CD8-positive, alpha-beta memory T cell (primary cell): ENCODE measurements around the gene TAF1B. TPM values are rescaled to one million over a fixed set of nuclear protein-coding genes. Genes with fewer than 3 reads are reported as not detected.

Source experiments
- CTCF ChIA-PET: fragments of 350-600 bp; sonication (Branson Sonifier 250); formaldehyde crosslinking; loops from one replicate; lab custom pipeline; 2021; ENCODE audit warnings: antibody characterized with exemption; lab: Charles Lee
- POLR2A ChIA-PET: fragments of 350-600 bp; sonication (Branson Sonifier 250); formaldehyde crosslinking; loops from one replicate; lab custom pipeline; 2021; ENCODE audit warnings: antibody characterized with exemption; lab: Charles Lee
- DNase-seq, 5 donors: peaks; one replicate each; pipeline versions ENCODE4 v3.0.0 to v3.0.0-alpha.2; 2020 to 2022; ENCODE audit warnings: mixed read lengths in 1 of 5
- H3K27ac ChIP-seq: one replicate; pipeline ENCODE4 v1.7.0; 2013; ENCODE audit warnings: low read depth, mild to moderate bottlenecking, low read length, moderate library complexity
- H3K27me3 ChIP-seq: 2 replicates; pipeline ENCODE4 v1.7.0; 2013; ENCODE audit warnings: low read length, mild to moderate bottlenecking; ENCODE audit not compliant: insufficient read depth, poor library complexity, severe bottlenecking
- H3K36me3 ChIP-seq: 2 replicates; pipeline ENCODE4 v1.7.0; 2013; ENCODE audit warnings: mild to moderate bottlenecking, low read length, moderate library complexity; ENCODE audit not compliant: insufficient read depth
- H3K4me1 ChIP-seq: 2 replicates; pipeline ENCODE4 v1.7.0; 2013; ENCODE audit warnings: mild to moderate bottlenecking, low read length, moderate library complexity; ENCODE audit not compliant: insufficient read depth
- H3K4me3 ChIP-seq: 2 replicates; pipeline ENCODE4 v1.7.0; 2013; ENCODE audit warnings: mild to moderate bottlenecking, low read length
- H3K9me3 ChIP-seq: 2 replicates; pipeline ENCODE4 v1.7.0; 2013; ENCODE audit warnings: mild to moderate bottlenecking, low read length
- H3K27ac Mint-ChIP-seq, 8 donors: one replicate each; pipeline ENCODE4 v1.8.0; 2020 to 2021; ENCODE audit warnings: mixed read lengths in 8 of 8, mild to moderate bottlenecking in 6 of 8, inconsistent platforms in 3 of 8, moderate library complexity in 3 of 8
- H3K27me3 Mint-ChIP-seq, 2 donors: one replicate each; pipeline ENCODE4 v1.8.0; 2020 to 2021; ENCODE audit warnings: mixed read lengths in 2 of 2, mild to moderate bottlenecking in 1 of 2, moderate library complexity in 1 of 2
- H3K36me3 Mint-ChIP-seq, 3 donors: one replicate each; pipeline ENCODE4 v1.8.0; 2020 to 2021; ENCODE audit warnings: mixed read lengths in 3 of 3, inconsistent platforms in 1 of 3, mild to moderate bottlenecking in 1 of 3
- H3K4me1 Mint-ChIP-seq, 3 donors: one replicate each; pipeline ENCODE4 v1.8.0; 2020 to 2021; ENCODE audit warnings: mixed read lengths in 3 of 3, inconsistent platforms in 1 of 3, mild to moderate bottlenecking in 1 of 3
- H3K4me3 Mint-ChIP-seq, 7 donors: one replicate each; pipeline ENCODE4 v1.8.0; 2020 to 2021; ENCODE audit warnings: mixed read lengths in 7 of 7, mild to moderate bottlenecking in 6 of 7, moderate library complexity in 4 of 7, inconsistent platforms in 2 of 7
- H3K9me3 Mint-ChIP-seq, 5 donors: one replicate each; pipeline ENCODE4 v1.8.0; 2020 to 2022; ENCODE audit warnings: mixed read lengths in 5 of 5, mild to moderate bottlenecking in 3 of 5, moderate library complexity in 2 of 5, inconsistent platforms in 1 of 5
- polyA plus RNA-seq: library from polyadenylated mRNA; unstranded; fragments of 300-500 nt; fragmentation: Illumina TruSeq; gene quantifications from one replicate; pipeline ENCODE4 v1.2.3, GENCODE V29; 2021
- total RNA-seq, 2 experiments: library from RNA; stranded (reverse); gene quantifications; one replicate each; pipeline ENCODE4 v1.2.3, GENCODE V29; 2021

The TAF1B gene
- total and polyA plus RNA-seq, 3 experiments from 2014 or later = 19.1 to 24.3 (median 20.6) TPM

- Histone ChIP-seq H3K27me3 (no peaks in the 10 kb centered on the region), H3K9me3 (no peaks in the 10 kb centered on the region), H3K4me1 (peaks cover 6% of the 10 kb centered on the region), H3K36me3 (no peaks in the 10 kb centered on the region), H3K27ac (no peak overlapping the region), H3K4me3 (no peak overlapping the region)
- Mint-ChIP-seq H3K4me3 (no peak overlapping the region), H3K36me3 (no peaks in the 10 kb centered on the region), H3K4me1 (peaks cover 5 to 15% (median 14%) of the 10 kb centered on the region in 3 donors), H3K9me3 (no peaks in the 10 kb centered on the region), H3K27me3 (peaks cover 0 to 4% of the 10 kb centered on the region in 2 donors), H3K27ac (no peak overlapping the region)
- no peak for DNase-seq
- ChIA-PET POLR2A (no interaction called here), CTCF (interaction anchor here (1.0 to 1.6 kb wide), 3 partner anchors 8 to 16 kb away, joined by 5 read pairs; no protein-coding TSS in a partner anchor)
Observed at GRCh38 chr2:9968553-9969497, 125.6 kb downstream of the TAF1B start.

- Histone ChIP-seq H3K4me3 (no peak overlapping the region), H3K36me3 (no peaks in the 10 kb centered on the region), H3K27me3 (no peaks in the 10 kb centered on the region), H3K27ac (no peak overlapping the region), H3K9me3 (no peaks in the 10 kb centered on the region), H3K4me1 (no peaks in the 10 kb centered on the region)
- Mint-ChIP-seq H3K27ac (no peak overlapping the region), H3K36me3 (no peaks in the 10 kb centered on the region), H3K9me3 (no peaks in the 10 kb centered on the region), H3K4me1 (peaks cover 4 to 8% (median 6%) of the 10 kb centered on the region in 3 donors), H3K27me3 (peaks cover 0 to 4% of the 10 kb centered on the region in 2 donors), H3K4me3 (no peak overlapping the region)
- POLR2A ChIA-PET = no interaction called here
- no peak for DNase-seq
- CTCF ChIA-PET = interaction anchor here (1.5 to 2.2 kb wide), 4 partner anchors 10 to 78 kb away, joined by 5 to 11 read pairs (median 6); no protein-coding TSS in a partner anchor
Observed at GRCh38 chr2:9970200-9971044, 127.1 kb downstream of the TAF1B start.

- Histone ChIP-seq H3K4me3 (no peak overlapping the region), H3K9me3 (no peaks in the 10 kb centered on the region), H3K27me3 (no peaks in the 10 kb centered on the region), H3K27ac (no peak overlapping the region), H3K36me3 (no peaks in the 10 kb centered on the region), H3K4me1 (no peaks in the 10 kb centered on the region)
- peaks cover 4 to 8% of the 10 kb centered on the region in 2 donors for H3K27me3 Mint-ChIP-seq
- H3K4me3 Mint-ChIP-seq = no peak overlapping the region
- DNase-seq = no peak
- H3K36me3 Mint-ChIP-seq = no peaks in the 10 kb centered on the region
- H3K4me1 Mint-ChIP-seq = peaks cover 2 to 7% (median 4%) of the 10 kb centered on the region in 3 donors
- H3K9me3 Mint-ChIP-seq = no peaks in the 10 kb centered on the region
- H3K27ac Mint-ChIP-seq = no peak overlapping the region
- ChIA-PET CTCF (interaction anchor here (1.1 to 2.2 kb wide), 3 partner anchors 12 to 77 kb away, joined by 3 to 11 read pairs (median 6); no protein-coding TSS in a partner anchor), POLR2A (no interaction called here)
Observed at GRCh38 chr2:9971105-9971818, 128.0 kb downstream of the TAF1B start.

- Histone ChIP-seq H3K27ac (no peak overlapping the region), H3K4me1 (no peaks in the 10 kb centered on the region), H3K4me3 (no peak overlapping the region), H3K9me3 (no peaks in the 10 kb centered on the region), H3K27me3 (no peaks in the 10 kb centered on the region), H3K36me3 (no peaks in the 10 kb centered on the region)
- Mint-ChIP-seq H3K27me3 (peaks cover 11% of the 10 kb centered on the region in 2 donors), H3K4me3 (no peak overlapping the region), H3K4me1 (peaks cover 0 to 3% (median 0%) of the 10 kb centered on the region in 3 donors), H3K9me3 (no peaks in the 10 kb centered on the region), H3K36me3 (no peaks in the 10 kb centered on the region), H3K27ac (no peak overlapping the region)
- CTCF ChIA-PET = interaction anchor here (1.1 to 2.2 kb wide), 3 partner anchors 11 to 76 kb away, joined by 3 to 11 read pairs (median 6); no protein-coding TSS in a partner anchor
- DNase-seq = no peak
- POLR2A ChIA-PET = no interaction called here
Observed at GRCh38 chr2:9971890-9972289, 128.6 kb downstream of the TAF1B start.

- no peak for DNase-seq
- Mint-ChIP-seq H3K36me3 (no peaks in the 10 kb centered on the region), H3K4me3 (no peak overlapping the region), H3K27ac (peak overlapping the region in 1 of 8 donors; percentile 33), H3K4me1 (no peaks in the 10 kb centered on the region), H3K9me3 (no peaks in the 10 kb centered on the region), H3K27me3 (peaks cover 12 to 17% of the 10 kb centered on the region in 2 donors)
- Histone ChIP-seq H3K36me3 (no peaks in the 10 kb centered on the region), H3K4me1 (no peaks in the 10 kb centered on the region), H3K4me3 (no peak overlapping the region), H3K9me3 (no peaks in the 10 kb centered on the region), H3K27ac (no peak overlapping the region), H3K27me3 (no peaks in the 10 kb centered on the region)
- ChIA-PET CTCF (interaction anchor here (1.1 to 2.2 kb wide), 2 partner anchors 10 to 11 kb away, joined by 3 to 11 read pairs; no protein-coding TSS in a partner anchor), POLR2A (no interaction called here)
Observed at GRCh38 chr2:9972621-9973479, 129.6 kb downstream of the TAF1B start.

GRCh38 chr2:9973690-9974089 is 130.4 kb downstream of the TAF1B start:
- CTCF ChIA-PET = interaction anchor here (3.1 kb wide), 1 partner anchor 11 kb away, joined by 15 read pairs; no protein-coding TSS in a partner anchor
- Histone ChIP-seq H3K9me3 (no peaks in the 10 kb centered on the region), H3K27me3 (no peaks in the 10 kb centered on the region), H3K4me1 (no peaks in the 10 kb centered on the region), H3K4me3 (no peak overlapping the region), H3K36me3 (no peaks in the 10 kb centered on the region), H3K27ac (no peak overlapping the region)
- Mint-ChIP-seq H3K27ac (no peak overlapping the region), H3K27me3 (peaks cover 20 to 25% of the 10 kb centered on the region in 2 donors), H3K4me1 (no peaks in the 10 kb centered on the region), H3K9me3 (no peaks in the 10 kb centered on the region), H3K36me3 (no peaks in the 10 kb centered on the region), H3K4me3 (no peak overlapping the region)
- POLR2A ChIA-PET = no interaction called here
- no peak for DNase-seq

- ChIA-PET POLR2A (no interaction called here), CTCF (interaction anchor here (1.5 to 3.1 kb wide), 2 partner anchors 10 to 73 kb away, joined by 5 to 15 read pairs; no protein-coding TSS in a partner anchor)
- no peaks in the 10 kb centered on the region for H3K4me1 ChIP-seq
- H3K27ac ChIP-seq = no peak overlapping the region
- Mint-ChIP-seq H3K4me1 (no peaks in the 10 kb centered on the region), H3K9me3 (no peaks in the 10 kb centered on the region), H3K27me3 (peaks cover 20 to 26% of the 10 kb centered on the region in 2 donors), H3K27ac (no peak overlapping the region), H3K36me3 (no peaks in the 10 kb centered on the region), H3K4me3 (no peak overlapping the region)
- no peak for DNase-seq
- H3K4me3 ChIP-seq = no peak overlapping the region
- no peaks in the 10 kb centered on the region for H3K9me3 ChIP-seq
- no peaks in the 10 kb centered on the region for H3K36me3 ChIP-seq
- no peaks in the 10 kb centered on the region for H3K27me3 ChIP-seq
Observed at GRCh38 chr2:9974343-9974742, 131.1 kb downstream of the TAF1B start.
